ENCODE results near the gene RAB40C. TPM values are rescaled to one million over a fixed set of nuclear protein-coding genes. Genes with fewer than 3 reads are reported as not detected.

Gene RAB40C
- total RNA-seq, 1 experiment from 2014 or later: 20.8 TPM

- no peak for DNase-seq
- peaks cover 15% of the 10 kb centered on the region for H3K27me3 ChIP-seq
- no peaks in the 10 kb centered on the region for H3K9me3 ChIP-seq
- no peak overlapping the region for H3K4me3 ChIP-seq
- peaks cover 12% of the 10 kb centered on the region for H3K36me3 ChIP-seq
These were observed 33.2 kb upstream of the RAB40C start for GRCh38 chr16:556474-557173.

GRCh38 chr16:557463-558297, 32.2 kb upstream of the RAB40C start:
- H3K27me3 ChIP-seq: peaks cover 21% of the 10 kb centered on the region
- no peak for DNase-seq
- H3K36me3 ChIP-seq: peaks cover 6% of the 10 kb centered on the region; the same call in 1 of the 2 replicates
- no peak overlapping the region for H3K4me3 ChIP-seq
- H3K9me3 ChIP-seq: no peaks in the 10 kb centered on the region

- Histone ChIP-seq H3K27me3 (peaks cover 21% of the 10 kb centered on the region), H3K4me3 (no peak overlapping the region), H3K36me3 (peaks cover 3% of the 10 kb centered on the region; the same call in 1 of the 2 replicates), H3K9me3 (no peaks in the 10 kb centered on the region)
- DNase-seq: no peak
These were observed 31.4 kb upstream of the RAB40C start for GRCh38 chr16:558298-559020.

GRCh38 chr16:559021-559380, 30.9 kb upstream of the RAB40C start:
- no peaks in the 10 kb centered on the region for H3K9me3 ChIP-seq
- H3K4me3 ChIP-seq: no peak overlapping the region
- H3K36me3 ChIP-seq: peaks cover 3% of the 10 kb centered on the region; the same call in 1 of the 2 replicates
- no peak for DNase-seq
- peaks cover 21% of the 10 kb centered on the region for H3K27me3 ChIP-seq

- DNase-seq: no peak
- Histone ChIP-seq H3K9me3 (no peaks in the 10 kb centered on the region), H3K4me3 (no peak overlapping the region), H3K36me3 (no peaks in the 10 kb centered on the region; the same call in 1 of the 2 replicates), H3K27me3 (peaks cover 21% of the 10 kb centered on the region)
These were observed 30.3 kb upstream of the RAB40C start for GRCh38 chr16:559411-560203.

GRCh38 chr16:560204-560700, 29.6 kb upstream of the RAB40C start, which contains the start of gene PRR35:
TSS of gene PRR35 (plus strand) at chr16:560394. CDS start at chr16:563295, 2,901 bp downstream.
- no peak for DNase-seq
- Histone ChIP-seq H3K9me3 (no peaks in the 10 kb centered on the region), H3K4me3 (no peak within 1 kb of the TSS), H3K36me3 (no peaks in the 10 kb centered on the region), H3K27me3 (peaks cover 21% of the 10 kb centered on the region)

- no peaks in the 10 kb centered on the region for H3K9me3 ChIP-seq
- H3K4me3 ChIP-seq: no peak overlapping the region
- peaks cover 21% of the 10 kb centered on the region for H3K27me3 ChIP-seq
- no peaks in the 10 kb centered on the region for H3K36me3 ChIP-seq
- no peak for DNase-seq
These were observed 29.0 kb upstream of the RAB40C start for GRCh38 chr16:560701-561412.

- H3K4me3 ChIP-seq: no peak overlapping the region
- H3K9me3 ChIP-seq: no peaks in the 10 kb centered on the region
- no peaks in the 10 kb centered on the region for H3K36me3 ChIP-seq
- peaks cover 21% of the 10 kb centered on the region for H3K27me3 ChIP-seq
- DNase-seq: no peak
These were observed 28.5 kb upstream of the RAB40C start for GRCh38 chr16:561413-561794.

- no peak overlapping the region for H3K4me3 ChIP-seq
- DNase-seq: no peak
- no peaks in the 10 kb centered on the region for H3K9me3 ChIP-seq
- H3K36me3 ChIP-seq: no peaks in the 10 kb centered on the region
- peaks cover 21% of the 10 kb centered on the region for H3K27me3 ChIP-seq
These were observed 27.6 kb upstream of the RAB40C start for GRCh38 chr16:561957-562938.

- Histone ChIP-seq H3K9me3 (no peaks in the 10 kb centered on the region), H3K27me3 (peaks cover 21% of the 10 kb centered on the region), H3K4me3 (no peak overlapping the region), H3K36me3 (no peaks in the 10 kb centered on the region)
- no peak for DNase-seq
These were observed 26.7 kb upstream of the RAB40C start for GRCh38 chr16:563072-563644.

GRCh38 chr16:564690-565418, 25.0 kb upstream of the RAB40C start:
- Histone ChIP-seq H3K27me3 (peaks cover 15% of the 10 kb centered on the region), H3K4me3 (no peak overlapping the region), H3K36me3 (no peaks in the 10 kb centered on the region), H3K9me3 (no peaks in the 10 kb centered on the region)
- DNase-seq: no peak

- no peaks in the 10 kb centered on the region for H3K36me3 ChIP-seq
- H3K9me3 ChIP-seq: no peaks in the 10 kb centered on the region
- H3K4me3 ChIP-seq: no peak overlapping the region
- H3K27me3 ChIP-seq: peaks cover 15% of the 10 kb centered on the region
- no peak for DNase-seq
These were observed 24.2 kb upstream of the RAB40C start for GRCh38 chr16:565419-566330.

Data from MG63 (cell line).